ENCODE results near the gene PTPRG.

GRCh38 chr3:61846488-61846887 lies 285.1 kb downstream of the PTPRG start:
- TF ChIP-seq ZBTB33 (IDR thresholded peaks at IDR 0.05) (no peak), CTCF (IDR thresholded peaks at IDR 0.05; ENCODE audit: low read depth, low read length, missing input control) (no peak), JUND (IDR thresholded peaks at IDR 0.05) (no peak), NR2F2 (IDR thresholded peaks at IDR 0.05) (no peak), EGR1 (IDR thresholded peaks at IDR 0.05; ENCODE audit: low read depth in 2 of 2) (no peak), GABPA (IDR thresholded peaks at IDR 0.05 in 1 of 2, conservative IDR thresholded peaks at IDR 0.05 in 1 of 2) (no peak), REST (IDR thresholded peaks at IDR 0.05) (no peak)

All from liver (tissue), 3 donors.